LHCN-M2 (cell line): ENCODE data around the gene ACTR3C. TPM values are rescaled to one million over a fixed set of nuclear protein-coding genes. Genes with fewer than 3 reads are reported as not detected.

Source experiments
- DNase-seq: peaks from one replicate; pipeline ENCODE4 v3.0.0-alpha.2; 2012; ENCODE audit warnings: low read depth
- total RNA-seq: library from RNA; depleted of rRNA; stranded (reverse); fragments of >200 nt; gene quantifications from 2 replicates; pipeline ENCODE4 v1.2.3, GENCODE V29; 2014

ACTR3C gene
- total RNA-seq, 1 experiment from 2014 or later: not detected

DNA sequence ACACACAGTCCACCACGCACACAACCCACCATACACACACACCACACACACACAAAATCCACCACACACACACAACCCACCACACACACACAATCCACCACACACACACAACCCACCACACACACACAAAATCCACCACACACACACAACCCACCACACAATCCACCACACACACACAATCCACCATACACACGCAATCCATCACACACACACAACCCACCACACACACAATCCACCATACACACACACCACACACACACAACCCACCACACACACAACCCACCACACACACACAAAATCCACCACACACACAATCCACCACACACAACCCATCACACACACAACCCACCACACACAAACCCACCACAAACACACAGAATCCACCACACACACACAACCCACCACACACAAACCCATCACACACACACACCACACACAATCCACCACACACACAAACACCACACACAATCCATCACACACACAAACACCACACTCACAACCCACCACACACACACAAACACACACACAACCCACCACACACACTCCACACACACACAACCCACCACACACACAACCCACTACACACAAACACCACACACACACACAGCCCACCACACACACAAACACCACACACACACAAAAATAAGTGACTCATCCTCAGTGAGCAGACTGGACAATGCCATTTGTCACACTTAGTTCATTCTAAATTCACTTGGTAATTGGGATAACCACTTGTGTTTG lies 36.4 kb upstream of the ACTR3C start:
- DNase-seq: no peak

DNA sequence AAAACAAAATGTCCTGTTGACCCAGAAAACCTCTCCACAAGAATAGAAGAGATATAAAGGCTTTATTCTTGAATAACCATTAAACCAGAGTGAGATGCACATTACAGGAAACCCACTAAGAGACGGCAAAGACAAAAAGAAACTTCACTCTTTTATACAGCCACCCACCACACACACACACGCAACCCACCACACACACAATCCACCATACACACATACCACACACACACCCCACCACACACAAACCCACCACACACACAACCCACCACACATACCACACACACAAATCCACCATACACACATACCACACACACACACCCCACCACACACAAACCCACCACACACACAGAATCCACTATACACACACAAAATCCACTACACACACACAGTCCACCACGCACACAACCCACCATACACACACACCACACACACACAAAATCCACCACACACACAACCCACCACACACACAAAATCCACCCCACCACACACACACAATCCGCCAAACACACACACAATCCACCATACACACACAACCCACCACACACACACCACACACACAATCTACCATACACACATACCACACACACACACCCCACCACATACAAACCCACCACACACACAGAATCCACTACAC lies 35.8 kb upstream of the ACTR3C start:
- no peak for DNase-seq

- DNase-seq: no peak
Observed at GRCh38 chr7:150358433-150358832, 35.1 kb upstream of the ACTR3C start.

GRCh38 chr7:150357771-150358427 lies 34.6 kb upstream of the ACTR3C start:
- no peak for DNase-seq

DNA sequence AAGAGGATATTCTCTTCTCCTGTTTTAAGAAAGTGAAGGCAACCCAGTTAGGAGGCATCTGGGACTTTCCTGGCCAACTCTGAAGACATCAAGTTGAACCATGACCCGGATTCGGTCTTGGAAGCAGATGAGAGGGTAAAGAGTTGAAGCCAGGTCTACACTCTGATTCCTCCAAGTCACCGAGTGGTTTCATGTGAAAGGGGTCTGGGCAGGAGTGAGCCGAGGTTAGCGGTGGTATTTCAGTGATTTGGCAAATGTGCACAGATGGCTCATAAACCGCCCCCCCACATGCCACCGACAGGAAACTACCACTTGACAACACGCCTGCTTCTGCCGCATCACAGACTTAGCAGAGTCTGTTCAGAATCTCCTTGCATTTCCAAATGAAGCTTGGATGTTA lies 33.9 kb upstream of the ACTR3C start:
- no peak for DNase-seq

- DNase-seq: peak; percentile 63
Observed at GRCh38 chr7:150356265-150356897, 33.0 kb upstream of the ACTR3C start.

GRCh38 chr7:150355666-150356059 lies 32.3 kb upstream of the ACTR3C start:
- no peak for DNase-seq

GRCh38 chr7:150351587-150352194 lies 28.3 kb upstream of the ACTR3C start:
- no peak for DNase-seq

DNA sequence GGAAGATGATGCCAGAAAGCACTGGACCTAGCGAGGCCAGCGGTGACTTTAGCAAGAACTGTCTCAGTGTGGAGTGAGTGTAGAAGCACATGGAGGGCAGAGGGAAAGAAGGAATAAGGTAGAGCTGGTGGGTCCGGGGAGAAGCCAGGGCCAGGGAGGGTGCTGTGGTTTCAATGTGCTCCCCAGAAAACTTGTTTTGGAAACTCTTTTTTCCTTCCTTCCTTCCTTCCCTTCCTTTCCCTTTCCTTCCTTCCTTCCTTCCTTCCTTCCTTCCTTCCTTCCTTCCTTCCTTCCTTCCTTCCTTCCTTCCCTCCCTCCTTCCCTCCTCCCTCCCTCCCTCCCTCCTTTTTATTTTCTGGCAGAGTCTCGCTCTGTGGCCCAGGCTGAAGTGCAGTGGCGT lies 23.6 kb upstream of the ACTR3C start:
- no peak for DNase-seq

DNA sequence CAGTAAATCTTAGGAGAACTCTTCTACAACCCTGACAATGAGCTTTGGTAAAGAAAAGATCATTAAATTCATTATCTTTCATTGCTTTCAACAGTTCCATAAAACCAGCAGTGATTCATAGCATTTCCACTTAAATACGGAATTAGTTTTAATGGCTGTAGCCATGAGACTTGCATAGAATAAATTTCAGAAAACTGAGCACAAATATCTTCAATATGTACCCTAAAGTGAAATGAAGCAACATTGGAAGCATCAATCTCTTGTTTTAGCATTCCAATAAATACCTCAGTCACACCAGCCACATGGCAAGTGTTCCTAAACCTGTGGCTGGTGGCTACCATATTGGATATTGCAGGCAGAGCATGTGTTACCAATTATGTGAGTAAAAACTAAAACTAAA lies 21.7 kb upstream of the ACTR3C start:
- no peak for DNase-seq

GRCh38 chr7:150344299-150344698 lies 21.0 kb upstream of the ACTR3C start:
- DNase-seq: no peak

- DNase-seq: no peak
Observed at GRCh38 chr7:150343225-150343624, 19.9 kb upstream of the ACTR3C start.

- DNase-seq: no peak
Observed at GRCh38 chr7:150342121-150342408, 18.7 kb upstream of the ACTR3C start.

DNA sequence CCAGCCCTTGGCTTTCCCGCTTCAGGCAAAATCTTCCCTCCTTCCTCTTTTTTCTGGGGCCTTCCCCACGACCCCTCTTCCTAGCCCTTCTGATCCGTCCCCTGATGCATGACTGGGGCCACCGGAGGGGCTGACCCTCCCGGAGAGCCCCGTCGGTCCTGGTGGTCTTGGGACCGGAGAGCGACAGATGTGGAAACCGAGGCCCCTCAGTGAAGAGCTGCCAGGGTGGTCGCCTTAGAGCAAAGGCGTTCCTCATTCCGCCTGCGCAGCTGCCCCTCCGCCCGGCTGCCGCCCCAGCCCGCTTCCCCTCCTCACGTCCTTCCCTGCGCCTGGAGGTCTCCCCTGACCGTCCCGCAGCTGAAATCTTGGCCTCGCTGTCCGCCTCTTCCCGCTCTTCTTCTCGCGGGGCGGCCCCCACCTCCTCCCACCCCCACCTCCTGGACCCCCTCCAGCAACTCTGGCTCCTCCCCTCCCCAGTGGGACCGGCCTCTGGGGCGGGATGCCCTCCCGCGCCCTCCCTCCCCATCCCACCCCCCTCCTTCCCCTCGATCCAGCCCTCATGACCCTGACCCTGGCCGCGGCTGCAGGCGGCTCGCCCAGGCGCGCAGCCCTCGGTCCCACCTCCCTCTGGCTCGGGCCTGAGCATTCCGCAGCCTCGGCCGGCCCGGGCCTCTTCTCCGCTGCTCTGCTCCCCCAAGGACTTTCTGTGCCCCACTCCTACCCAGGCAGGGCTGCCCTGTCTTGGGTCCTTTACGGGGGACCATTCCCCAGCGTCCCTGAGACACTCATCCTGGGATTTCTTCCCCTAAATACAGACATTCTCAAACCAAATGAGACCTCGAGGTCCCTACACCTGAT lies 18.1 kb upstream of the ACTR3C start, which contains the start of gene RARRES2:
TSS of gene RARRES2 (minus strand) at position 367 of the 858 bp plus-strand sequence. CDS start 1,020 bp downstream, outside the sequence.
- no peak for DNase-seq

- no peak for DNase-seq
Observed at GRCh38 chr7:150340875-150341262, 17.5 kb upstream of the ACTR3C start.

DNA sequence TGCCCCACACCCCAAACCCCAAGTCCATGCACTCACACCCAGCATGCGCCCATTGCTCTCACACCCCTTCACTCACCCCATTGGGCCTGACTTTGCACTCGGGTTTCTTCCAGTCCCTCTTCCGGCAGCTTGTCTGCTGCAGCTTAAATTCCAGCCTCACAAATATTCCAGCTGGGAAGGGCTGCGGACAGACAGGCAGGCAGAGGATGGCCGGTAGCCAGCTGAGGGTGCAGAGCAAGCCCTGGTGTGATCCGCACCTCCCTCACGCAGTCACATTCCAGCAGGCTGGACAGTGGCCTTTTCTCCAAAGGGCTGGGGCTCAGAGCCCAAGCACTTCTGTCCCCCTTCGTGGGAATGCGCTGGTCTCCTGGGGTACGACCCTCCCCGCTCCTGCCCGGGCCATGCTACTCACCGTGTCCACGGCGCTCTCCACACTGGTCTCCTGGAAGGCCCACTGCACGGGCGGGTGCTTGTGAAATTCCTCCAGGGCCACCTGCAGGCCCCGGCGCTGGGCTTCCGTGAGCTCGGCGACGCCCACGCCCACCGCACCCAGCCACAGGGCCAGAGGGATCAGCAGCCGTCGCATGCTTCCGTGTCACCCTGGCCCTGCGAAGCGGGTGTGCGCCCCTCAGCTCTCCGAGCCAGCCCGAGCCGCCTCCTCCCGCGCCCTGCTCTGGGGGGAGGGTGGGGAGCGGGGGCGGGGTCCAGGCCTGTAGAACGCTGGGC lies 16.8 kb upstream of the ACTR3C start:
- DNase-seq: peak; percentile 79

DNA sequence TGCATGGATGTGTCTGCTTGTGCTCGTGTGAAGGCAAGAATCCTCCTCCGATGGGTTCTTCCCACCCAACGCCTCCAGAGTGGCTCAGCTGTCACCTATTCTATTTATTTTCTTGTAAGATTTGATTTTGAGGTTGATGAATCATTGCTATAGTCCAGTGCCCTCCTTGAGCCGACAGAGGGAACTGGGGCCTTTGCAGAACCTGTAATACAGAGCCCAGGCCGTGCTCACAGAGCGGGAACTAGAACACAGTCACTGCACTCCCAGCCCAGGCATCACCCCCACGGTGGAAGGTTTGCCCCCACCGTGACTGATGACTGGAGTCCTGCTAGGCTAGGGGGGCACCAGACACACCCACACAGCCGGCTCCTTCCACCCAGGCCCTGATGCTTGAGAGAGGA lies 16.1 kb upstream of the ACTR3C start:
- peak; percentile 80 for DNase-seq

DNA sequence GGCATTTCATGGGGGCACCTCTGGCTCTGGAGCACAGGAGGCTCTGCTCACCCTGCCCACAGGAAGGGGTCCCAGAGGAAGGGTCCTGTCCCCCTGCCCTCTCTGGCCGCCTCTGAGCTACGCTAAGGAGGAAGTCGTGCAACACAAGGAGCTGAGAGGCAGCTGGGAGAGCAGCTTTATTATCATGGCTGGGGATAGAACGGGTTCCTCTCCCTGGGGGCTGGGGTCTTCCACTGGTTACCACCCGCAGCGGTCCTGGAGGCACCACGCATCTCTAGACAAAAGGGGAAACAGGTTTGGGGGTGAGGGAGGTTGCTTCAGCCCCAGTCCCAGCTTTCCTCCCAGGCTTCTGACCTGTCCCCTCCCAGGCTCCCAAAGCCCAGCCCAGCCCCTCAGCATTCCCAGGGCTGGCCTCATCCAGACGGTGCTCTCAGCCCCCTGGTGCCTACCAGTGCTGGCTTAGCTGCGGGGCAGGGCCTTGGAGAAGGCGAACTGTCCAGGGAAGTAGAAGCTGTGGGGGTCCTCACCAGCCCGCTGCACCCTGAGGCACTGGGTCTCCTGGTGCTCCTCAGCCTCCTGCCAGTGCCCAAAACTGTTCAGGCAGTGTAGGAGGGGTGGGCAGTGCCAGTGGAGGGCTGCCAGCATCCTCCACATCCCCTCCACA lies 15.0 kb upstream of the ACTR3C start:
- DNase-seq: no peak

- no peak for DNase-seq
Observed at GRCh38 chr7:150337659-150338081, 14.3 kb upstream of the ACTR3C start.

- no peak for DNase-seq
Observed at GRCh38 chr7:150337179-150337578, 13.8 kb upstream of the ACTR3C start.
